CD4-positive, alpha-beta T cell treated with Interleukin-6 for 4 hours (primary cell): ENCODE measurements around the gene USP7.
"Not testable (repeated sequence)": the region's sequence is repeated elsewhere in the genome, so short reads cannot be mapped to it uniquely, and the experiment has no call there.

Experiments
- DNase-seq: peaks from one replicate; pipeline ENCODE4 v3.0.0-alpha.2; 2020; ENCODE audit warnings: mixed read lengths

USP7 gene

GRCh38 chr16:8858994-8859912, 104.5 kb downstream of the USP7 start:
- no peak for DNase-seq

DNA sequence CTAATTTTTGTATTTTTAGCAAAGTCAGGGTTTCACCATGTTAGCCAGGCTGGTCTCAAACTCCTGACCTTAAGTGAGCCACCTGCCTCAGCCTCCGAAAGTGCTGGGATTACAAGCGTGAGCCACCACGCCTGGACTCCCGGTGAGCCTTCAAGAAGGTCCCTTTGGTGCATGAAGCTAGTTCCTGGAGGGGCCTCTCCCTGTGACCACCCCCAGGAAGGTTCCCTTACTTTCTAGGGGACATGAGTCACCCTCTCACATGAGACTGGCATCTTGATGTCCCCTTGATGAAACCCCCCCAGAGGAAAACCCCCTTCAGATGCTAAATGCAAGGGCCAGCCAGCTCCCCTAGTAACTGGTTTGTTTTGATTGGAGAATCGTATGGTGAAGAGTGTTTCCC, 107.7 kb downstream of the USP7 start:
- DNase-seq, result no peak

DNA sequence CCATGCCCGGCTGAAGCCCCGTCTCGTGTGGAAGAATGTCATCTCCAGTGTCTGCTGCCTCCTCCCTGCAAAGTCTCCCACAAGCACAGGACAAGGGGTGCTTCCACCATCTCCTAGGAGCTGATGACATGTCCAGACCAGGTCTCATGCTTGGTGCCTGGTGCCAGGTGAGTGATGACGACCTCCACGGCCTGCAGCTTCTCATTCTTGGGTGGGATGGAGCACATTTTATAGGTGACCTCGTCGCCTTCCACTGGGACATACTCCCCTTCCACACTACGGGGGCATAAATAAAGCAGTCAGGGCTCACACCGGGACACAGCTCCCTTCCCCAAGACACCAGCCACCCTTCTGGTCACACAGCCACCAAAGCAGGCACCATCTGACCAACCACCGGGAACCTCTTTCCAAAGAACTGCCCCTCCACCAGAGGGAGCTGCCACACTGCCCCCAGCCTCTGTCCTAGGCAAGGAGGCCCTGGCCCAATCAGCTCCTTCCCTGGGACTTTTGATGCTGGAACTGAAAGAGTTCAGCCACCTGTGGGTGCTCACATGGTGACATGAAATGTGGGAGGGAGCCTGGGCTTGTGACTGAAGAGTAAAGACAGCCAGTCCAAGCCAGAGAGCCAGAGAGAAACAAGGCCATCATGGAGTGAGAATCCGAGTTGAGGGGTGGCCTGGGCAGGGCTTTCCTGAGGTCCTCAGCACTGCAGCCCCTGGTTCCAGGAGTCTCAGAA, 108.5 kb downstream of the USP7 start:
- no peak for DNase-seq

DNA sequence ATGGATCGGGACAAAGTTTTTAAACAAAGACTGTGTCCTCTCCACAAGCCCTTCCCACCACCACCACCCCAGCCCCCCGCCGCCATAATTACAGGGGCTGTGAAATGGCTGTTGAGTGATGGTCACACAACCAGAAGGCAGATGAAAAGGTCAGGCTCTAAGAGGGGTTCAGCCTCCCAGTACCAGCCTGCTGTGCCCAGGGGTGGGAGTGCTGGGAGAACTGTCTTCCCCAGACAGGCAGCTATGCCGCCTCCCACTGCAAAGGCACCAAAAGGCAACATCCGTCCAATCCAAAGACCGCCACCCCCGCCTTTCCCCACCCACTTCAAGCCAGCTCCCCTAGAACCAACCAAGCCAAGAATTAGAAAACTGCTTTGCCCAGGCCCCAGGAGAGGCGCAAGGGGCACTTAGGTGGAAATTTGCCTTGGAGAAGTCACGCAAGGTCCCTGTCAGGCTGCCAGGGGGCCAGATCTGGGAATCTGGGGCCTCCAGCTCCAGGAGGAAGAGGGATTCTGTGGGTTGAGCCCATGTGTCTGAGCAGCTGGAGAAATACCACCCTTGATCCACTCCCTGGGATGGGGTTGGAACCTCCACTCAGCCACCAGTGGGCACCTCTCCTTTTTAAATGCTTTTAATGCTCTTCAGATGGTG, 109.3 kb downstream of the USP7 start:
- no peak for DNase-seq

- no peak for DNase-seq
Measured at GRCh38 chr16:8853611-8854010, 110.1 kb downstream of the USP7 start.

- no peak for DNase-seq
Measured at GRCh38 chr16:8853150-8853549, 110.6 kb downstream of the USP7 start.

GRCh38 chr16:8852534-8852933, 111.2 kb downstream of the USP7 start:
- no peak for DNase-seq

DNA sequence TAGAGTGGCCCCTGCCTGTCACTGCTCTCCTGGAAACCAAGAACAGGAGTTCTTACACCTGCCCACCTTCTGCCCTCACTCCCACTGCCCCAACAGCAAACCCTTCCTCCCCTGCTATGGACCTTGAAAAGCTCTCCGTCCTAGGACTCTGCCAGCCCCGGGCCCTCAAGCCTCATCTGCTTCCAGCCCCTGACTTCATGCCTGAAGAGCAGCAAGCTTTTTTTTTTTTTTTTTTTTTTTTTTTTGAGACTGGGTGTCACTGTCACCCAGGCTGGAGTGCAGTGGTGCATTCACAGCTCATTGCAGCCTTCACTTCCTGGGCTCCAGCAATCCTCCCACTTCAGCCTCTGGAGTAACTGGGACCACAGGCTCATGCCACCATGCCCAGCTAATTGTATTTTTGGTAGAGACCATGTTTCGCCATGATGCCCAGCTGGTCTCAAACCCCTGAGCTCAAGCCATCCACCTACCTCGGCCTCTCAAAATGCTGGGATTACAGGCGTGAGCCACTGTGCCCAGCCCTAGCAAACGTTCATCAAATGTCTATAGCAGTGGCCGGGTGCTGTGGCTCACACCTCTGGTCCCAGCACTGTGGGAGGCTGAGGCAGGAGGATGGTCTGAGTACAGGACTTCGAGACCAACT, 111.8 kb downstream of the USP7 start:
- DNase-seq, result no peak

DNA sequence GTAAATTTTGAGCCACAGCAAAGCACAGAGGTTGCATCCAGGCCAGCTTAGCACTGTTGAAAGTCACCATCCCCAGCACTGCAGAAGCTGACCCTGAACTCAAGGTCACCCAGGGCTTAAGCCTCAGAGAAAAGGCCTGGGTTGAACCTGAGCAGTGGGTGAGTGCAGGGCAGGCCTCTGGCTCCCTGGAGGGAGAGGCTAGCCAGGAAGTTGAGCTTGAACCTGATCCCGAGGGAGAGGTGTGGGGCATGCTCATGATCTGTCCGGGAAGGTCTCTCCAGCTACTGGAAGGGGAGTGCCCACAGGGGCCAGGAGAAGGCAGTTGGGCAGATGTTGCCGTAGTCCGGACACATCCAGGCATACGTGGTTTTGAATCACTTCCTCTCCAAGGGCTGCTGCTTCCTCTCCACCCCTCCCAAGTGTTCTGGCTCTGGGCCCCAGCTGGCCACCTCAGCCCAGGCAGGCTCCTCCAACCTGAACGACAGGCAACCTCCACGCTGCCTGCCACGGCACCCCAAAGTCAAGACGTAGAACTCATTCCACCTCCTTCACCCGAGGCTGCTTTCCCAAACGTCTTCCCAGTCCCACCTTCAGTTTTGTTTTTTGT, 113.3 kb downstream of the USP7 start:
- DNase-seq, result no peak

DNA sequence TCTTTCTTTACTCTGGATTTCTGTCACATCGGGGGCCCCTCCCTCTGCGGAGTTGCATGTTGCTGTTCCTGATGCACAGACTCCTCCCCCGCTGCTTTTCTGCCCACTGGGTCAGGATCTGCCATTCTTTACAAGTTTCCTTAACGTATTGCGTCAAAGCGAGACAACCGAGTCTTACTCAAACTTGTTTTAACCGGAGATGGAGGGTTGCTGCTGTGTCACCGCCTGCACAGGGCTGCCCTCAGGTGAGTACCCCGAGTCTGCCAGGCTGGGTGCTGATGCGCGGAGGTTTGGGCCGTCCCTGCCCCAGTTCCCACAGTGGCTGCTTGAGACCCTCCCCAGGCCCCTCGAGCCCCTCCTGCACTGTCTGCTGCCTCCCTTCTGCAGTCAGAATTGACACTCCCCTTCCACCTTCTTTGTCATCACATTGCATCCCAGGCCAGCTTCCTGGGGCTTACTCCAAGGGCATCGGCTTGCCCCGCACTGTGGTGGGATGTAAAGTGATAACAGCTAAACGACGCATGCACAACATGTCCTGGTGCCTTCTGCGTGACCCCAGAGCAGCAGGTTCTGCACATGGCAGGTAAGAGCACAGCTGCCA, 114.2 kb downstream of the USP7 start:
- no peak for DNase-seq

- DNase-seq, result no peak
Measured at GRCh38 chr16:8848939-8849391, 114.7 kb downstream of the USP7 start.

GRCh38 chr16:8848231-8848938, 115.3 kb downstream of the USP7 start:
- no peak for DNase-seq

- DNase-seq, result no peak
Measured at GRCh38 chr16:8847623-8848022, 116.1 kb downstream of the USP7 start.

DNA sequence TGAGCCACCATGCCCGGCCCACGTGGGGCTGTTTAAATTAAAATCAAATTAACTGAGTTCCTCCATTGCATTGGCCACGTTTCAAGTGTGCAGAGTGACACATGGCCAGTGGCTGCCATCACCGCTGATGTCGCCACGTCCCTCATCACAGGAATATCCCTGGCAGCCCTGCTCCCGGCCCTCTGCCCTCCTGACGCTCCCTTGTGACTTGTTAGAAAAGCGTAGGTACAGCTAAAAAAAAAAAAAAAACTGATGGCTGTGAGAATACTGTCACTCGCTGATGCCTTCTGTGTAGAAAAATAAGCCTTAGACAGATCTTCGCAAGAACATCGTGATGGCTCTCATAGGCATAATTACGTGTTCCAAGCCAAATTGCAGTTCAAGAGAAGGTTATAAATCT, 116.6 kb downstream of the USP7 start:
- DNase-seq, result no peak

- DNase-seq, result no peak
Measured at GRCh38 chr16:8846401-8846932, 117.2 kb downstream of the USP7 start.

GRCh38 chr16:8845699-8846298, 117.9 kb downstream of the USP7 start:
- no peak for DNase-seq

DNA sequence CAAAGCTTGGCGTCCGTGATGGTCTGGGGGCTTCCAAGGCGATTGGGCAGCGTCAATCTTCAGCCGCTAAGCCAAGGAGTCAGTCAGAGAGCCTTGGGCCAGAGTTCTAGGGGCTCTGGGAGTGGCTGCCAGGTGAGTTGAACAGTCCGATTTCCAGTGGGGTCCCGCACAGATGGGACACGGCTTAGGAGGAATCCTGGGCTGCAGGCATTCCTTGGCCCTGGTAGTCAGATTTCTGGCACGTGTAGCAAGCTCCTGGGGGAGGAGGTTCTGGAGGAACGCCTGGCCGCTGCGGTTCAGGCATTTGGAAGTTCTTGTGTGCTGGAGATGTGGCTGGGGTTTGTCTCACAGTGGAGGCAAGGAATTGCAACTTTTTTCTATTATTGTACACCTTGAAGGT, 120.4 kb downstream of the USP7 start:
- not testable (repeated sequence) for DNase-seq
